ENCODE results near the gene FOXP1.

The FOXP1 gene

GRCh38 chr3:71384837-71385716, 198.5 kb downstream of the FOXP1 start:
- TF ChIP-seq SPI1 (IDR thresholded peaks at IDR 0.05; ENCODE audit: low read depth, low read length) (no peak), POLR2AphosphoS5 (IDR thresholded peaks at IDR 0.05; ENCODE audit: low read depth, low read length) (no peak), PAX5 (IDR thresholded peaks at IDR 0.05; ENCODE audit: insufficient read depth, low read length, severe bottlenecking) (no peak), TAF1 (IDR thresholded peaks at IDR 0.05; ENCODE audit: low read depth, low read length) (no peak), POLR2A (IDR thresholded peaks at IDR 0.05; ENCODE audit: low read depth, low read length) (no peak), POU2F2 (IDR thresholded peaks at IDR 0.05; ENCODE audit: low read depth, low read length) (no peak)
- FAIRE-seq: no peak
- DNase-seq (ENCODE audit: insufficient read length, low spot score): no peak

- FAIRE-seq (no peak), DNase-seq (ENCODE audit: insufficient read length, low spot score) (no peak)
- no peak for TF ChIP-seq SPI1 (IDR thresholded peaks at IDR 0.05; ENCODE audit: low read depth, low read length)
- TF ChIP-seq TAF1 (IDR thresholded peaks at IDR 0.05; ENCODE audit: low read depth, low read length): no peak
- TF ChIP-seq PAX5 (IDR thresholded peaks at IDR 0.05; ENCODE audit: insufficient read depth, low read length, severe bottlenecking): no peak
- no peak for TF ChIP-seq POLR2A (IDR thresholded peaks at IDR 0.05; ENCODE audit: low read depth, low read length)
- TF ChIP-seq POU2F2 (IDR thresholded peaks at IDR 0.05; ENCODE audit: low read depth, low read length): no peak
- no peak for TF ChIP-seq POLR2AphosphoS5 (IDR thresholded peaks at IDR 0.05; ENCODE audit: low read depth, low read length)
Observed at GRCh38 chr3:71384388-71384787, 199.1 kb downstream of the FOXP1 start.

GRCh38 chr3:71380096-71380495, 203.4 kb downstream of the FOXP1 start:
- DNase-seq (ENCODE audit: insufficient read length, low spot score) (no peak), FAIRE-seq (no peak)
- TF ChIP-seq SPI1 (IDR thresholded peaks at IDR 0.05; ENCODE audit: low read depth, low read length): no peak
- TF ChIP-seq POU2F2 (IDR thresholded peaks at IDR 0.05; ENCODE audit: low read depth, low read length): no peak
- TF ChIP-seq POLR2AphosphoS5 (IDR thresholded peaks at IDR 0.05; ENCODE audit: low read depth, low read length): no peak
- no peak for TF ChIP-seq POLR2A (IDR thresholded peaks at IDR 0.05; ENCODE audit: low read depth, low read length)
- no peak for TF ChIP-seq TAF1 (IDR thresholded peaks at IDR 0.05; ENCODE audit: low read depth, low read length)
- no peak for TF ChIP-seq PAX5 (IDR thresholded peaks at IDR 0.05; ENCODE audit: insufficient read depth, low read length, severe bottlenecking)

GRCh38 chr3:71378509-71378908, 205.0 kb downstream of the FOXP1 start:
- TF ChIP-seq POLR2AphosphoS5 (IDR thresholded peaks at IDR 0.05; ENCODE audit: low read depth, low read length) (no peak), TAF1 (IDR thresholded peaks at IDR 0.05; ENCODE audit: low read depth, low read length) (no peak), POLR2A (IDR thresholded peaks at IDR 0.05; ENCODE audit: low read depth, low read length) (no peak), PAX5 (IDR thresholded peaks at IDR 0.05; ENCODE audit: insufficient read depth, low read length, severe bottlenecking) (no peak), SPI1 (IDR thresholded peaks at IDR 0.05; ENCODE audit: low read depth, low read length) (no peak)
- DNase-seq (ENCODE audit: insufficient read length, low spot score) (no peak), FAIRE-seq (no peak)

- no peak for DNase-seq (ENCODE audit: insufficient read length, low spot score)
- FAIRE-seq: no peak
- no peak for TF ChIP-seq POLR2A (IDR thresholded peaks at IDR 0.05; ENCODE audit: low read depth, low read length)
Observed at GRCh38 chr3:71376911-71377310, 206.6 kb downstream of the FOXP1 start.

- TF ChIP-seq PAX5 (IDR thresholded peaks at IDR 0.05; ENCODE audit: insufficient read depth, low read length, severe bottlenecking) (no peak), POLR2A (IDR thresholded peaks at IDR 0.05; ENCODE audit: low read depth, low read length) (no peak), POLR2AphosphoS5 (IDR thresholded peaks at IDR 0.05; ENCODE audit: low read depth, low read length) (no peak), SPI1 (IDR thresholded peaks at IDR 0.05; ENCODE audit: low read depth, low read length) (no peak), POU2F2 (IDR thresholded peaks at IDR 0.05; ENCODE audit: low read depth, low read length) (no peak), TAF1 (IDR thresholded peaks at IDR 0.05; ENCODE audit: low read depth, low read length) (no peak)
- FAIRE-seq (no peak), DNase-seq (ENCODE audit: insufficient read length, low spot score) (no peak)
Observed at GRCh38 chr3:71376503-71376902, 207.0 kb downstream of the FOXP1 start.

GRCh38 chr3:71374582-71374981, 208.9 kb downstream of the FOXP1 start:
- TF ChIP-seq SPI1 (IDR thresholded peaks at IDR 0.05; ENCODE audit: low read depth, low read length) (no peak), POLR2AphosphoS5 (IDR thresholded peaks at IDR 0.05; ENCODE audit: low read depth, low read length) (no peak), PAX5 (IDR thresholded peaks at IDR 0.05; ENCODE audit: insufficient read depth, low read length, severe bottlenecking) (no peak), POLR2A (IDR thresholded peaks at IDR 0.05; ENCODE audit: low read depth, low read length) (no peak), POU2F2 (IDR thresholded peaks at IDR 0.05; ENCODE audit: low read depth, low read length) (no peak), TAF1 (IDR thresholded peaks at IDR 0.05; ENCODE audit: low read depth, low read length) (no peak)
- DNase-seq (ENCODE audit: insufficient read length, low spot score) (no peak), FAIRE-seq (no peak)

- DNase-seq (ENCODE audit: insufficient read length, low spot score) (no peak), FAIRE-seq (no peak)
- no peak for TF ChIP-seq POU2F2 (IDR thresholded peaks at IDR 0.05; ENCODE audit: low read depth, low read length)
- TF ChIP-seq POLR2A (IDR thresholded peaks at IDR 0.05; ENCODE audit: low read depth, low read length): no peak
- TF ChIP-seq POLR2AphosphoS5 (IDR thresholded peaks at IDR 0.05; ENCODE audit: low read depth, low read length): no peak
Observed at GRCh38 chr3:71372911-71373637, 210.5 kb downstream of the FOXP1 start.

- FAIRE-seq: no peak
- DNase-seq (ENCODE audit: insufficient read length, low spot score): no peak
Observed at GRCh38 chr3:71372241-71372768, 211.2 kb downstream of the FOXP1 start.

More at GRCh38 chr3:71372241-71372768, 211.2 kb downstream of the FOXP1 start:
- no peak for TF ChIP-seq TAF1 (IDR thresholded peaks at IDR 0.05; ENCODE audit: low read depth, low read length)
- no peak for TF ChIP-seq POLR2AphosphoS5 (IDR thresholded peaks at IDR 0.05; ENCODE audit: low read depth, low read length)
- no peak for TF ChIP-seq SPI1 (IDR thresholded peaks at IDR 0.05; ENCODE audit: low read depth, low read length)
- TF ChIP-seq PAX5 (IDR thresholded peaks at IDR 0.05; ENCODE audit: insufficient read depth, low read length, severe bottlenecking): no peak
- TF ChIP-seq POU2F2 (IDR thresholded peaks at IDR 0.05; ENCODE audit: low read depth, low read length): no peak
- no peak for TF ChIP-seq POLR2A (IDR thresholded peaks at IDR 0.05; ENCODE audit: low read depth, low read length)
